ENCODE results near the gene ADAMTS13. TPM values are rescaled to one million over a fixed set of nuclear protein-coding genes. Genes with fewer than 3 reads are reported as not detected.

Gene ADAMTS13
- total and polyA plus RNA-seq, 2 donors (not counting 3 experiments of a cell fraction or from before 2014, with no cell fraction given): 1.5 to 2.5 TPM

DNA sequence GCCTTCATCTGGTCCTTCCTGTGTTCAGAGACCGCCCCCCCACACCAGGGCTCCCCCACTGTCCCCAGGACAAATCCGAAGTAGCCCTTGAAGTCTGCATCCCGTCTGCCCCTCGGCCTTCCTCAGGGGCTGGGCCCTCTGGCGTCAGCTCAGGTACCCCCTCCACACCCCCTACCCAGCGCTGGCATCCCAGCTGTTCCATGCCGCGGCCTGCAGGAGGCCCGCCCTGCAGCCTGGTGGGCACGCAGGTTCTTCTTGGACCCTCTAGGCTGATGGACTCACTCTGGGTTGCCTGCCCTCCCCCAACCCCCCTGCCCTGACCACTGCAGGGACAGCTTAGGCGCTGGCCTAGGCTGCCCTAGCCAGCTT is 50.1 kb downstream of the ADAMTS13 start:
- no peaks in the 10 kb centered on the region for H3K79me2 ChIP-seq (ENCODE audit: control insufficient read depth, insufficient read depth, low read length)
- H3K36me3 ChIP-seq (ENCODE audit: control insufficient read depth in 2 of 2, extremely low read depth in 1 of 2, insufficient read depth in 2 of 2, low read length in 2 of 2): peaks cover 3 to 36% of the 10 kb centered on the region in 2 experiments
- dilution Hi-C loops (cut with MboI; ENCODE audit: extremely low pct_ligation_motif_present, low sequenced_read_pairs): no loop called here
- no peak for DNase-seq (ENCODE audit: low read depth, low spot score)
- H3K27me3 ChIP-seq (ENCODE audit: control insufficient read depth in 2 of 2, insufficient read depth in 2 of 2, low read length in 2 of 2): no peaks in the 10 kb centered on the region
- no peaks in the 10 kb centered on the region for H3K4me1 ChIP-seq (ENCODE audit: control insufficient read depth, extremely low read depth, insufficient read depth, low read length)
- H3K4me3 ChIP-seq (replicated peaks in 1 of 3; ENCODE audit: insufficient read depth in 1 of 3, low read depth in 1 of 3, low read length in 3 of 3): no peak overlapping the region
- BruUV-seq (replicated peaks): no TSS peak
- TF ChIP-seq, protein P1, sequence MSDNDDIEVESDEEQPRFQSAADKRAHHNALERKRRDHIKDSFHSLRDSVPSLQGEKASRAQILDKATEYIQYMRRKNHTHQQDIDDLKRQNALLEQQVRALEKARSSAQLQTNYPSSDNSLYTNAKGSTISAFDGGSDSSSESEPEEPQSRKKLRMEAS (IDR thresholded peaks at IDR 0.05; ENCODE audit: insufficient read depth, insufficient read length): no peak
- TF ChIP-seq POLR2A (IDR thresholded peaks at IDR 0.05; ENCODE audit: low read depth, low read length) (no peak), EZH2 (IDR thresholded peaks at IDR 0.05; ENCODE audit: borderline replicate concordance, low read depth, low read length, severe bottlenecking) (no peak), MYC (IDR thresholded peaks at IDR 0.05; ENCODE audit: low read depth, low read length) (no peak), JUN (IDR thresholded peaks at IDR 0.05; ENCODE audit: borderline replicate concordance, insufficient read depth, insufficient read length, low read depth) (no peak), POLR2AphosphoS5 (IDR thresholded peaks at IDR 0.05; ENCODE audit: insufficient read depth, low read depth, low read length) (no peak), GATA2 (IDR thresholded peaks at IDR 0.05; ENCODE audit: insufficient read depth, insufficient read length, low read depth, low read length) (no peak), FOS (IDR thresholded peaks at IDR 0.05; ENCODE audit: borderline replicate concordance, insufficient read depth, low read length) (no peak)
- TF ChIP-seq, protein P2, sequence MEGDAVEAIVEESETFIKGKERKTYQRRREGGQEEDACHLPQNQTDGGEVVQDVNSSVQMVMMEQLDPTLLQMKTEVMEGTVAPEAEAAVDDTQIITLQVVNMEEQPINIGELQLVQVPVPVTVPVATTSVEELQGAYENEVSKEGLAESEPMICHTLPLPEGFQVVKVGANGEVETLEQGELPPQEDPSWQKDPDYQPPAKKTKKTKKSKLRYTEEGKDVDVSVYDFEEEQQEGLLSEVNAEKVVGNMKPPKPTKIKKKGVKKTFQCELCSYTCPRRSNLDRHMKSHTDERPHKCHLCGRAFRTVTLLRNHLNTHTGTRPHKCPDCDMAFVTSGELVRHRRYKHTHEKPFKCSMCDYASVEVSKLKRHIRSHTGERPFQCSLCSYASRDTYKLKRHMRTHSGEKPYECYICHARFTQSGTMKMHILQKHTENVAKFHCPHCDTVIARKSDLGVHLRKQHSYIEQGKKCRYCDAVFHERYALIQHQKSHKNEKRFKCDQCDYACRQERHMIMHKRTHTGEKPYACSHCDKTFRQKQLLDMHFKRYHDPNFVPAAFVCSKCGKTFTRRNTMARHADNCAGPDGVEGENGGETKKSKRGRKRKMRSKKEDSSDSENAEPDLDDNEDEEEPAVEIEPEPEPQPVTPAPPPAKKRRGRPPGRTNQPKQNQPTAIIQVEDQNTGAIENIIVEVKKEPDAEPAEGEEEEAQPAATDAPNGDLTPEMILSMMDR (IDR thresholded peaks at IDR 0.05; ENCODE audit: extremely low read depth in 1 of 2, insufficient read depth in 1 of 2, low read depth in 1 of 2, low read length in 2 of 2): no peak
- H3K4me2 ChIP-seq (ENCODE audit: insufficient read depth, low read length): no peak overlapping the region
- H3K9me3 ChIP-seq (replicated peaks; ENCODE audit: control insufficient read depth, insufficient read depth, low read length): no peaks in the 10 kb centered on the region
- CTCF ChIA-PET: interaction anchor here (1.7 kb wide), 1 partner anchor 14 kb away, joined by 3 read pairs; no protein-coding TSS in a partner anchor
- H3K9ac ChIP-seq (replicated peaks; ENCODE audit: extremely low read depth, insufficient read depth, low read length): no peak overlapping the region
- no peaks in the 10 kb centered on the region for H4K20me1 ChIP-seq (replicated peaks; ENCODE audit: control insufficient read depth, extremely low read depth, insufficient read depth, low read length)
- no peak overlapping the region for H2AFZ ChIP-seq (ENCODE audit: low read depth, low read length)
- intact Hi-C loops (cut with micrococcal nuclease): no loop called here
- FAIRE-seq: no peak
- no peaks in the 10 kb centered on the region for H3K9me1 ChIP-seq (replicated peaks; ENCODE audit: control insufficient read depth, extremely low read depth, insufficient read depth, low read length)
- H3K27ac ChIP-seq (ENCODE audit: insufficient read depth, low read depth, low read length): no peak overlapping the region
- POLR2A ChIA-PET: interaction anchor here (1.4 kb wide), 1 partner anchor 13 kb away, joined by 3 read pairs; the partner anchor contains the start of gene CACFD1

All from endothelial cell of umbilical vein (primary cell).